HG02885 (cell line): ENCODE results near the gene KDM5B.

ENCODE experiments used
- ATAC-seq: cut with Tn5 transposase; IDR thresholded peaks from one replicate; pipeline ENCODE4 v1.9.1; 2021; ENCODE audit warnings: mild to moderate bottlenecking; ENCODE audit not compliant: unreplicated experiment, poor library complexity

The KDM5B gene

DNA sequence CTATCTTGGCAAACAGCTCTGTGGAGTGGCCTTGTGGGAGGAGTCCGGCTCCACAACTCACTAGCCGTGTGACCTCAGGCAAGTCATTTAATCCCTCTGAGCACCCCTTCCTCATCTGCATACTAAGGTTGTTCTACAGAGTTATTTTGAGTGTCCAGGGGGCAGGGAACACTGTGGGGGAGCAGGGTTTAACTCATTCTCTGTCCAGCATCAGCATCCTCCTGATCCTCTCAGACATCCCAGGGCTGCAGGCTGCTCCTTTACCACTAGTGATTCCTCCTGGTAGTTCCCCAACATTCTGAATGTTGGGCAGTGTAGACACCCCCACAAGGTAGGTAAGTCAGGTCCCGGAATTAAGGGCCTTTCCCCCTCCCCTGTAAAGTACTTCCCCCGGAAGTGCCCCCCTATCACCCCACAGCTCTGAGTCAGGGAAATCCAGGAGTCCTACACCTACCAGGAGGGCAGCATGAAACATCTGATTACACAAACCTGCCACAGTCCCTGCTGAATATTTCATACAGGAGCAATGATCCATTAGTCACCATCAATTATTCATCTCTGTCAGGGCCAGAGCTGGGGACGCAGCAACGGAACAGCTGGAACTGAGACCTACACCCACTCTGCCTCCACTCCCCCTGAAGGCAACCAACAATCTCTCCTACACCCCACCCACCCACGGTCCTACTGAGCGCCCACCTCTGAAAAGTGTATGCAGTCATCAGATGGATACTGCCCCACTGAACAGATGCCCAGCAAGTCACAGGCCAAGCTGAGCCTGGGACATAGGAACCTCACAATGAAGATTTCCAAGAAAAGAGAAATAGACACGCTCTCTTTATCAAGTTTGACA is 118.5 kb downstream of the KDM5B start:
- no peak for ATAC-seq

DNA sequence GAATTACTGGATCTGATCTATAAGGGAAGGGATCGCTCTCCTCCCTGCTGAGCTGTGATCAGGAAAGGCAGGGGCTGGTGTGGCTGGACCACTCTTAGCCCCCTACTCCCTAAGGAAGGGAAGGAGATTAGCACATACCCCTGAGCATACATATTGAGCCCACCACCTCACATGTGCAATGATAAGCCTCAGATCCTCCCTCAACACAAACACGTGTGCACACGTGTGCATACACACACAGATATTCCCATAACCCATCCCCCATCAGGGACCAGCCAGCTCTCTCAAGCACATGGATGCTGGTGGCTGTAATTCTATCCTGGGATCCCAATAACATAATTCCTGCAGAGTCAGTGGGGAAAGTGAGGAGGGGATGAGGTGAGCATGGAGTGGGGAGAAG is 119.1 kb downstream of the KDM5B start:
- ATAC-seq, result no peak

DNA sequence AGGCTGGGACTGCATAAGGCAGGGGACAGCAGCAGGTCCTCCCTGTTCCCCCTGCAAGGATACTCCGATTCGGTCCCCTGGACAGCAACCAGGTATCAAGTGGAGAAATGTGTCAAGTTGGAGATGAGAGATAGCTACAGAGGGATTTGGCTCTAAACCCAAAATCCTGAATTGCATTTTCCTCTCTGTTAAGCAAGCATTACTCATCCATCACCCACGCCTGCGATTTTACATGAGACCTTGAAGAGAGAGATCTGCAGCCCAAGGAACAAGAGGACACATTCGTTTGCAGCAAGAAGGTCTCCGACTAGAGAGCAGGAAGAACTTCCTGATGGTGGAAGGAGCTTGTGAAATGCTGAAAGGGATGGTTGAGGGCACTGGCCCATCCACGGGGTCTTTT is 119.8 kb downstream of the KDM5B start:
- ATAC-seq, result no peak

DNA sequence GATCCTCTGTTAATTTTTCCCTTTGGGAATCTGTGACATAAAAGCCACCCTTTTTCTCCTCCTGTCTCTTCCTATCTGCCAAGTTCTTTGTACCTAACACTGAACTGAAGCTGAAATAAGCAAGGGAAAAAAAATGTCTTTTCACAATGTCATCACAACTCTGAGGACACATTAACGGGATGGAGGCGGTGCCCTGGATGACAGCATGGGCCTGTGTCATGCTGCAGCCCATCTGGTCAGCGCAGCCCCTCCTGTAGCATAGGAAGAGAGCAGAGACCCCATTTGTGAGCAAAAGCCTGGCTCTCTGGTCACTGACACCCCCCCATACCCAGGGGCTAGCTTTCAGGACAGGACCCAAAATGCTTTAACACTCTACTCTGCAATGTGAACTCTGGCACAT is 120.4 kb downstream of the KDM5B start:
- no peak for ATAC-seq

DNA sequence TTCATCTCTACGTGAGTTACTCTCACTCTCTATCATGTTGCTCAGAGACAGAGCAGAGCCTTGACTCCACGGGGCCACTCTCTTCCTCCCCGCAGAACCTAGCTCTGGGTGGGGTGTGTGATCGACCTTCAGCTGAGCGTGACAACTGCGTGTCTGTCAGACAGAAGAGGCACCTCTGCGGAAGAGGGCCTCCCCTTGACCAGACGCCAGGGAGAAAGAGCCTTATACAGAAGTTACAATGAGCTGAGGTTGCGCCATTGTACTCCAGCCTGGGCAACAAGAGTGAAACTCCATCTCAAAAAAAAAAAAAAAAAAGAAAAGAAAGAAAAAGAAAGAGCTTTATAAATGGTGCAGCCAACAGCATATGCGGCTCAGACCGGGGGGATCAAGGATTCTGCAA is 120.9 kb downstream of the KDM5B start:
- ATAC-seq, result no peak

DNA sequence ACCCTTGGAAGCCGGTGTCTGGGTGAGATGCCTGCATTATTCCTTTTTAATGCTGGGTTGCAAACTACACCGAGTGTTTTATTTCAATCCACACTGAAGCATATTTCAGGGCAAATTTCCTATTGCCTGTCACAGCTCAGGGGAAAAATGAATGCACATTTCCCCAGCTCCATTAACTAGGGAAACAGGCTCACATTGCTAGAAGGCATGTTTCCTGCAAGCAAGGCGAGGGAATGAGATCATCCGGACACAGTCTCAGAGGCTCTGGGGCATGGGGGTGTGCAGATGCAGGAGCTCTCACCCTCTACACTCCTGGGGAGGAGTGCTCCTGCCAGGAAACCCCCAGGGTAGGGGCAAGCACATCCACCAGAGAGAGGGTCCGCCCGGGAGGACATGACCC is 122.6 kb downstream of the KDM5B start:
- no peak for ATAC-seq

DNA sequence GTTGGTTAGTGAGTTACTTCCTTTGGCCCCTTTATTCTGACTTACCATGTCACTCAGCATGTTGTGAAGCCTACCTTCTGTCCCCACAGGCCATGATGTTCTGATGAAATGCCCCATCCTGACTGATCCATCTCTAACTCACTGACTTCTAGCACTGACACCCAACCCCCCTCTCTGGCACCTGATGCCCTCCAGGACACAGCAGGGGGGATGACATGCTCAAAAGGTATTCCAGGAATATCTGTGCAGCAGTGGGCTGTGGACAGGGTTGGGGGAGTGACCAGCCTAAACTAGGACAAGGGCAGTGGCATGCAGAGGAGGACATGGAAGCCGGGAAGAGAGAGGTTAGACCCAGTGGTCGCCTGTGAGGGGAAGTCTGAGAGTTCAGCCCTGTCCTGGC is 123.5 kb downstream of the KDM5B start:
- no peak for ATAC-seq

DNA sequence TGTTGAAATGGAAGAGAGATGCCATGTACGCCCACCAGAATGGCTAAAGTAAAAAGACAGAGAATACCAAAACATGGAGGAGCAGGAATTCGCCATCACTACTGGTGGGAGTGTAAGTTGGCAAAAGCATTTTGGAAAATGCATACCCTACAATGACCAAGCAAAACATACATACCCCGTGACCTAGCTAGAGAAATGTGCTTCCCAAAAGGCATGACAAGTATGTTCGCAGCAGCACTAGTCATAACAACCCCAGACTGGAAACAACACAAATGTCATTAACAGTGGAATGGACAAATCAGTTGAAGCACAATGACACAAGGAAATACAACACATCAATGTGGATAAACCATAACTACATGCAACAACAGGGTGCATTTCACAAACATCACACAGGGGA is 125.2 kb downstream of the KDM5B start:
- ATAC-seq, result no peak

DNA sequence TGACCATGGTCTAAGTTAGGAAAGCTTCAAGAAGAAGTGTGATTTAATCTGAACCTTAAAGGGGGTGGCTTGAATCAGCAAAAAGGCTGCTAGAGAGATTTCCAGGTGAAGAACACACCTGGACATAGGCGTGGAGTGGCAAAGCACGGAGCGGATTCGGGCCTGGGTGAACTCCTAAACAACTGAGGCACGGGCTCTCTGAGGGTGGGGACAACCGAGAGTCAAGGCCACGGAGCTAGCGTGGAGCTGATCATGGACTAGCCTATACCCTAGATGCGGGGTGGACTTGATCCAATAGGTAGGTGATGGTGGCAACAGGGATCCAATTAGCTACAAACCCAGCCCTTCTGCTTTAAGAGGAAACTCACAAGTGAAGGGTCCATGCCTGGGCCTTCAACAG is 125.7 kb downstream of the KDM5B start:
- no peak for ATAC-seq

DNA sequence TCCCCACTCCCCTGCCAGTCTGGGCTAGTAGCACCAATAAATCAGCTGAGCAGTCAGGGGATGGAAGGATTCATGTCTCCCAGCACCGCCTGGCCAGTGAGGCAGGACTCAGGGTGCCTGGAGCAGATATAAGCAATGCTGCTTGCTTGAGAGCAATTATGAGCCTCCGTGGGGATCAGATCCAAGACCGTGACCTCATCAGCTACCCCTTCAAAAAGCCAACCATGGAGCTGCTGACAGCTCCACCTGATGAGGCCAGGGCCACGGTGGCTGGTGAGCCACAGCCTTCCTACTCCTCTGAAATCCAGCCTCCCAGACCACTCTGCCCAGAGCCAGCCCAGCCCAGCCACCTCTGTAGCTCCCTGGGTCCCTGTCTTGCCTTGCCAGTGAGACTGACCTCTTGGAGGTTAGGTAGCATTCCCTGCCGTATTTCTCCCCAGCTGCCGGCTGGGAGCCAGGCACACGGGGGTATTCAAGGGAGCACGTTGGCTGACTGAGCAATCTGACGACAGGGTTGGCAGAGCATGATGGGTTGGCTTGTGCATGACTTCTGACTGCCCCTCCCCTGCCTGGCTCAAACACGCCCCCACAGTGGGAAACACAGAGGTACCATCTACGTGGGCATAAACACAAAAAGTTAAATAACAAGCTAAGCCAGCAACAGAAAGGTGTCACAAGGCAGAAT is 126.3 kb downstream of the KDM5B start:
- no peak for ATAC-seq

DNA sequence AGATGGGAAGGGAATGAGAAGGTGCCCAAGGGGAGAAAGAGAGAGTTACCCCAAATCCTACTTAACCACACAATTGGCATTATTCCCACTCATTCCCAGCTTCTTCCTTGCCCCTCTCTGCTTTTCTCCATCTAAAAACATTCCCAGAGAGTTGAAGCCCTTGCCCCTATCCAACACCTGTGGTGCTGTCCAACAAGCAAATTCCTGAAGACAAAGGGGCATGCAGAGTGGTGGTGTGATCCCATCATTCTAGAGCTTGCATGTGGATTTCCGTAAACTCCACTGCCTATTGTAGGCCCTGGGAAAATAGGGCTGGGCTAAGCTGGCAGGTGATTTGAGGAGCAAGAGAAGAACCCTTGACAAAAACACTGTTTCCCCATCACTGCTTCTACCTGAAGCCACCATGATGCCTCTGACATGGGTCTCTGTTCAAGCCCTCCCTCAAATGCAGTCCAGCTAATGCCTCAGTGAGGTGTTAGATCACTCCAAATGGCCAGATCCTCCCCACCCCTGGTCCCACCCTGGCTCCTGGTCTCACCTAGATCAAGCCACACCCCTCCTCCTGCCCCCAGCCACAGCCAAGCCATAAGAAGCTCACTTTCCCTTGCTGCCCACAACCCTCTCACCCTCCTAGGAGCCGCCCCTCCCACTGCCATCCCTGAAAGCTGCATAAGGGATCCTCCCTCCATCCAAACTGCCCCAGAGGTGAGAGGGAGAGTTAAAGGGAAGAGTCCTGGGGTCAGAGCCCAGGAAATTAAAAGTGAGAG is 127.5 kb downstream of the KDM5B start:
- ATAC-seq, result no peak

DNA sequence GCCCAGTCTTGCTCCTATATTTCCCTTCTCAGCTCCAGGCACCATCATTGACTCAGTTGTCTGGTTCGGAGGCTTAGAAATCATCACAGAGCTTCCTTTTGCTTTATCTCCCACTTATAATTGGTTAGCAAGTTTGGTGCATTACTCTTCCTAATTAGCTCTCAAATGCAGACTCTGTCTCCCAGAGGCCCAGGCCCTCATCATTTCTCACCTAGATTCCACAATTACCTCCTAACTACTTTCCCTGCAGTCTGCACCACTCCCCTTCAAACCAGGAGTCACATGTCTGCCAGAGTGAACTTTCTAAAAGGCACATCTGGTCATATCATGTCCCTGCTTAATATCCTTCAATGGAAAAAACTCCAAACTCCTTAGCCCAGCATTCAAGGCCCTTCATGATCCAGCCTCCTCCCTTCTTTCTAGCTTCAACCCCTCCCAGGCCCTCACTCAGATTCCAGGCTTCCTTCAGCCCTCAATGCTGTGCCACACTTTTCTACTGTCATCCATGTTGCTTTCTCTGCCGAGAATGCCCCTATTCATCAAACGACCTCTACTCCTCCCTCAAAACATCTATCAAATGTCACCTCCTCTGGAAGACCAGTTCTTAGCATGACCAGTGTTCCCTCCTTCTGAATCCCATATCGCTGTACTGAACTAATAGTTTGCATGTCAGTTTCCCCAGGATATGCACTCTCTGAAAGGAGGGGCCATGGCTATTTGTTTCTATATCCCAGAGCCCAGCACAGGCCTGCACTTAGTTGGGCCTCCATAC is 128.6 kb downstream of the KDM5B start:
- ATAC-seq, result no peak

DNA sequence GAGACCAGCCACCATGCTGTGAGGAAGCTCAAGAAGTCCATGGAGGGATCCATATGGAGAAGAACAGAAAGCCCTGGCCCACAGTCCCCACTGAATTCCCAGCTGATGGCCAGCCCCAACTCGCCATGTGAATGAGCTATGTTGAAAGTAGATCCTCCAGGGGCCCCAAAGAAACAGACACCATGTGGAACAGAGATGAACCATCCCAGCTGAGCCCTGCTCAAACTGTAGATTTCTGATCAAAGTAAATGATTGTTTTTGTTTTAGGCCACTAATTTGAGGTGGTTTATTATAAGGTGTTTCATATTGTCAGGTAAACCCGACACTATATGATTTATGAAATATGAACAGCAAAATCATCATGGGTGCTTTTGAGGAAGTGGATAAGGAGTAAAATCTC is 130.8 kb downstream of the KDM5B start:
- ATAC-seq, result no peak
